Activated effector memory CD4-positive, alpha-beta T cell treated with Interleukin-2 at 50 U/mL for 16 hours (primary cell): Measurements from ENCODE around the gene DLGAP4.

Source experiments
- DNase-seq: peaks from one replicate; pipeline ENCODE4 v3.0.0-alpha.2; 2020

The DLGAP4 gene

DNA sequence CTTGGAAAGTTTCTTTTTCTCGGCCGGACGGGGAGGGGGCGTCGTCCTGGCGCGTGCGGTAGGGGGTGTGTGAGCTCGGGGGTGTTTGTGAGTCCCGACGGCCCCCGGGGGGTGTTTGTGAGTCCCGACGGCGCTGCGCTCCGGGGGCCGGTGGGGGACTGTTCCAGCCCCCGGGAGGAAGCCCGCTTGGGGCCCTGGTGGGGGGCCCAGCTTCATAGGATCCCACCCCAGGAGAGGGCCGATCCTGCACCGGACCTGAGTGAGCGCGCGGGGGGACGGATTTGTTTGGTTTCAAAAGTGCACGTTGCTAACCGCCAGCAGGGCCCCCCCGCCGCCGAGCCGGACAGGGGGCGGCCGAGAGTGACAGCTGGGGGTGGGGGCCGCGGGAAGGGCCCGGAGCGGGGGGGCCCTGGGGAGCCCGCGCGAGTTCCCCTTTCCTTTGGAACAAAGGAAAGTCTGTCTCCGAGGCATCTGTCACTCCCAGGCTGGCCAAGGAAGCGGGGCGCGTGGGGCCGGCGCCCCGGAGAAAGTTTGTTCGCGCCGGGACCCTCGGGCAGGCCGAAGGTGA is 267.7 kb downstream of the DLGAP4 start:
- no peak for DNase-seq

DNA sequence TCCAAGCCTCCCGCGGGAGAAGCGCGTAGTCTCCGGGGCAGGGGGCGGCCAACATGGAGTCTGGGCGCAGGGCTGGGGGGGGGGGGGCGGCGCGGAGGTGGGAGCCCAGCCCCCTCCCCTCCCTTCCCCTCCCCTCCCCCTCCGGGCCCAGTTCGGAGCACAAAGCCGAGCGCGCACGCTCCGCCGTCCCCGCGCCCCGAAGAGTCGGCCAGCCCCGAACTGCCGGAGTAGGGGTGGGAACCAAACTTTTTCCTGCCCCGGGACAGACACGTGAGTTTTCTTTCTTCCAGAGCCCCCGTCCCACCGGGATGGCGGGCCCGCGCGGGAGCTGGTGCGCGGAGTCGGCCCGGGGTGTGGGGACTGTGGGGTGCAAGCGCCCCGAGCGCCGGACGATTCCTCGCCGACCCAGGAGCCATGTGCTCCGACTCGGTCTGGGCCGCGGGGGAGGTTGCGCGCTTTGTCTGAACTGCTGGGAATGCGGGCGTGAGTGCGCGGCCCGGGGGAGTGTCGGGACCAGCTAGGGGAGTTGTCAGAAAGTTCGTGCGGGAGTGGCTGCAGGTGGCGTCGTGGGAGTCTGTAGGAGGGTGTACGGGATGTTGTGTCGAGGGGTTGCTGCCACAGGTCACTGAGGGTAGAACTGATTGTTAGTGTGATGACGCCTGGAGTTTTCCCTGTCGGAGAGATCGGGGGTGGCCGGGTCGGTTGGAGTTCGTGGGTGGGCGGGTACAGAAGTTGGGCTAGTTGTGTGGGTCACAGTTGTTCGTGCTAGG is 268.4 kb downstream of the DLGAP4 start:
- peak; percentile 22 for DNase-seq

DNA sequence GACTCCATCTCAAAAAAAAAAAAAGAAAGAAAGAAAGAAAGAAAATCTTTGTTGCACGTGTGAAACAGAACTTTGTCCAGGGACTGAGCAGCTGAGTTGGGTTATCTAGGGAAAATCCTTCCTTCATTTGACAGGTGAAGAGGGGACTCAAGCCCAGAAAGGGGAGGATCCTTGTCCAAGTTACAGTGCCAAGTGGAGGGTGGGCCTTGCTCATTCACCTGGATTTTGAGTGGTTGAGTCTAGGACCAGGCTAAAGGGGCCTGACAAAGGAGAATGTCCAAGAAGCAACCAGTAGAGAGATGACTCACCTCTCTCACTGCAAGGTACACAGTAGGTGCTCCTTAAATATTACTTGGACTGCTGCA is 269.9 kb downstream of the DLGAP4 start:
- no peak for DNase-seq
